HepG2 (cell line): ENCODE data around the gene TRIO. TPM values are rescaled to one million over a fixed set of nuclear protein-coding genes. Genes with fewer than 3 reads are reported as not detected.

Experiments
- ATAC-seq: fragments of 200-7000 bp; cut with Tn5 transposase; 3 replicates; pipeline ENCODE4 v1.9.1; 2020; ENCODE audit warnings: mild to moderate bottlenecking, moderate library complexity
- BruUV-seq: library from RNA; stranded (reverse); fragments of 400-500 nt; replicated peaks from 2 replicates; lab custom pipeline; 2021; lab: Mats Ljungman, UMichigan
- CTCF ChIA-PET: fragments of 300-600 bp; formaldehyde crosslinking; extraction: SDS; loops from one replicate; lab custom pipeline; 2021; ENCODE audit warnings: low total read pairs, inconsistent platforms, low intra/inter-chr PET ratio; lab: Yijun Ruan, JAX
- POLR2A ChIA-PET: fragments of 350-600 bp; sonication (Branson Sonifier 250); formaldehyde crosslinking; loops from one replicate; lab custom pipeline; 2020; ENCODE audit warnings: antibody characterized with exemption, inconsistent platforms; lab: Yijun Ruan, JAX
- DNase-seq: peaks from one replicate; pipeline ENCODE4 v3.0.0-alpha.2; 2015; ENCODE audit warnings: low spot score
- FAIRE-seq: peaks from 3 replicates; lab custom pipeline; 2011; peaks lifted over from hg19 to GRCh38; lab: Jason Lieb, UNC
- H2AFZ ChIP-seq: one replicate; pipeline ENCODE4 v1.6.1; 2011; ENCODE audit warnings: low read length, inconsistent platforms
- H3K27ac ChIP-seq: fragments of 300-600 bp; 3 replicates; pipeline ENCODE4 v1.8.0; 2011; ENCODE audit warnings: mixed run types, mild to moderate bottlenecking, mixed read lengths, low read length, inconsistent platforms; ENCODE audit not compliant: insufficient read depth; ENCODE audit errors: extremely low read length
- H3K27me3 ChIP-seq, 2 experiments: fragments of 200-600 bp in 1 of 2; 2 replicates in 1 of 2; 3 replicates in 1 of 2; pipeline versions ENCODE4 v1.6.0 to v1.8.0; 2011; ENCODE audit warnings: low read length in 2 of 2, mild to moderate bottlenecking in 2 of 2, moderate library complexity in 2 of 2, inconsistent platforms in 1 of 2; ENCODE audit not compliant: insufficient read depth in 2 of 2, control insufficient read depth in 1 of 2
- H3K36me3 ChIP-seq, 2 experiments: fragments of 200-600 bp in 1 of 2; replicated peaks in 1 of 2; 2 replicates in 1 of 2; 3 replicates in 1 of 2; pipeline versions ENCODE4 v1.5.1 to v1.8.0; 2011; ENCODE audit warnings: low read length in 2 of 2, inconsistent platforms in 1 of 2; ENCODE audit not compliant: insufficient read depth in 2 of 2, control insufficient read depth in 1 of 2
- H3K4me1 ChIP-seq: 2 replicates; pipeline ENCODE4 v1.5.1; 2012; ENCODE audit warnings: low read length, inconsistent platforms; ENCODE audit not compliant: insufficient read depth
- H3K4me2 ChIP-seq: 2 replicates; pipeline ENCODE4 v1.6.0; 2011; ENCODE audit warnings: low read depth, low read length, inconsistent platforms
- H3K4me3 ChIP-seq, 3 experiments: fragments of 200-600 bp in 1 of 3; sonication (generic), shearing (Covaris generic) in 1 of 3; replicated peaks in 1 of 3; 2 replicates each; pipeline ENCODE4 v1.5.1; 2011 to 2016; ENCODE audit warnings: low read length in 3 of 3, inconsistent platforms in 2 of 3, low read depth in 2 of 3, mild to moderate bottlenecking in 2 of 3, control low read depth in 1 of 3, mixed read lengths in 1 of 3; ENCODE audit not compliant: insufficient read depth in 1 of 3
- H3K79me2 ChIP-seq: one replicate; pipeline ENCODE4 v1.6.1; 2011; ENCODE audit warnings: low read length, inconsistent platforms; ENCODE audit not compliant: insufficient read depth
- H3K9ac ChIP-seq: 2 replicates; pipeline ENCODE4 v1.6.0; 2011; ENCODE audit warnings: mild to moderate bottlenecking, low read depth, low read length, inconsistent platforms; ENCODE audit not compliant: insufficient read depth
- H3K9me3 ChIP-seq: 2 replicates; pipeline ENCODE4 v1.5.1; 2012; ENCODE audit warnings: mild to moderate bottlenecking, low read length
- H4K20me1 ChIP-seq: 2 replicates; pipeline ENCODE4 v1.6.0; 2011; ENCODE audit warnings: inconsistent platforms, mild to moderate bottlenecking, low read length, moderate library complexity; ENCODE audit not compliant: insufficient read depth
- ARHGAP35 ChIP-seq: sonication (generic); formaldehyde crosslinking; IDR thresholded peaks from 2 replicates; pipeline ENCODE4 v1.9.0; 2022; ENCODE audit warnings: mild to moderate bottlenecking, inconsistent platforms, moderate library complexity, missing genetic modification reagents, borderline replicate concordance
- DPF2 ChIP-seq: sonication (generic); formaldehyde crosslinking; IDR thresholded peaks from 2 replicates; pipeline ENCODE4 v1.4.0; 2020; ENCODE audit warnings: mild to moderate bottlenecking, low read depth, missing genetic modification reagents, borderline replicate concordance
- HMG20B ChIP-seq: conservative IDR thresholded peaks from 2 replicates; pipeline ENCODE4 v1.6.1; 2016; ENCODE audit warnings: missing genetic modification reagents, missing compliant biosample characterization
- KAT8 ChIP-seq: IDR thresholded peaks from 2 replicates; pipeline ENCODE4 v1.6.1; 2016; ENCODE audit warnings: missing genetic modification reagents, missing compliant biosample characterization
- KLF15 ChIP-seq: sonication (generic); formaldehyde crosslinking; IDR thresholded peaks from 2 replicates; pipeline ENCODE4 v1.8.1; 2023; ENCODE audit warnings: borderline replicate concordance, mild to moderate bottlenecking, inconsistent platforms, missing genetic modification reagents, mixed read lengths
- KLF16 ChIP-seq, 2 experiments: sonication (generic) in 1 of 2; formaldehyde crosslinking in 1 of 2; IDR thresholded peaks; 2 replicates each; pipeline versions ENCODE4 v1.6.1 to v1.8.0; 2016 to 2023; ENCODE audit warnings: missing genetic modification reagents in 2 of 2, missing compliant biosample characterization in 1 of 2
- SMAD9 ChIP-seq: sonication (generic); formaldehyde crosslinking; IDR thresholded peaks from 2 replicates; pipeline ENCODE4 v1.5.1; 2020; ENCODE audit warnings: mild to moderate bottlenecking, missing genetic modification reagents
- SP4 ChIP-seq: sonication (generic); formaldehyde crosslinking; IDR thresholded peaks from 2 replicates; pipeline ENCODE4 v1.8.1; 2023; ENCODE audit warnings: mild to moderate bottlenecking, missing genetic modification reagents
- SP5 ChIP-seq: IDR thresholded peaks from 2 replicates; pipeline ENCODE4 v1.6.1; 2016; ENCODE audit warnings: low read depth, borderline replicate concordance
- ZNF337 ChIP-seq: sonication (generic); formaldehyde crosslinking; IDR thresholded peaks from 2 replicates; pipeline ENCODE4 v1.5.1; 2020; ENCODE audit warnings: missing genetic modification reagents, low read depth, mild to moderate bottlenecking, borderline replicate concordance
- ZNF343 ChIP-seq: sonication (generic); formaldehyde crosslinking; IDR thresholded peaks from 2 replicates; pipeline ENCODE4 v1.4.0; 2020; ENCODE audit warnings: mild to moderate bottlenecking, missing genetic modification reagents
- ZNF605 ChIP-seq: sonication (generic); formaldehyde crosslinking; IDR thresholded peaks from 2 replicates; pipeline ENCODE4 v1.8.0; 2022; ENCODE audit warnings: mild to moderate bottlenecking, missing genetic modification reagents
- ZNF772 ChIP-seq: sonication (generic); formaldehyde crosslinking; IDR thresholded peaks from 2 replicates; pipeline ENCODE4 v1.5.0; 2020; ENCODE audit warnings: mild to moderate bottlenecking, missing genetic modification reagents
- WGBS: methylation state at CpG from one replicate; pipeline ENCODE4 v1.1.6; 2017; ENCODE audit warnings: low lambda C conversion rate; 5-methylcytosine and 5-hydroxymethylcytosine counted together
- in situ Hi-C: cut with HindIII; loops from 2 replicates; pipeline ENCODE4 v1.10.0; 2017; ENCODE audit warnings: low pct_unique_long_range_greater_than_20kb; ENCODE audit not compliant: extremely low pct_ligation_motif_present
- intact Hi-C: fragments of 100-400 bp; cut with micrococcal nuclease; formaldehyde crosslinking; loops from one replicate; pipeline ENCODE4 v1.10.0; 2022; ENCODE audit not compliant: unreplicated experiment
- polyA plus RNA-seq, 8 experiments: library from polyadenylated mRNA; depleted of rRNA in 3 of 8; stranded (reverse) in 7 of 8; unstranded in 1 of 8; fragments of >200 nt; fragmentation: Illumina TruSeq in 4 of 8; extraction: Trizol in 4 of 8; gene quantifications; 2 replicates each; pipeline versions ENCODE4 v1.2.1 to v1.2.3, GENCODE V29; 2011 to 2016; ENCODE audit warnings: low read depth in 4 of 8, missing spikeins in 1 of 8, mixed read lengths in 1 of 8; ENCODE audit not compliant: insufficient read depth in 1 of 8
- total RNA-seq, 5 experiments: library from RNA; depleted of rRNA; stranded (reverse); fragments of >200 nt; fragmentation: Illumina TruSeq; extraction: Trizol; gene quantifications; 2 replicates each; pipeline ENCODE4 v1.2.3, GENCODE V29; 2016; ENCODE audit warnings: low read depth in 1 of 5

TRIO gene
- total and polyA plus RNA-seq, 2 of the 13 experiments (the other 11 are each of a cell fraction or from before 2014, with no cell fraction given) = 45.2 to 45.9 TPM

- H2AFZ ChIP-seq = no peak overlapping the region
- ChIA-PET CTCF (no interaction called here), POLR2A (no interaction called here)
- H3K79me2 ChIP-seq = no peaks in the 10 kb centered on the region
- no peak overlapping the region for H3K9ac ChIP-seq
- intact Hi-C loops (no loop called here), in situ Hi-C loops (no loop called here)
- no peak for DNase-seq
- H3K4me2 ChIP-seq = no peak overlapping the region
- H3K27me3 ChIP-seq = peaks cover 0 to 14% of the 10 kb centered on the region in 2 experiments; a peak in 1 of 5 replicates
- H3K27ac ChIP-seq = no peak overlapping the region
- FAIRE-seq = no peak
- 82% methylated on average over 4 of the region's 4 CpGs for WGBS
- BruUV-seq = no TSS peak
- no peaks in the 10 kb centered on the region for H3K36me3 ChIP-seq
- TF ChIP-seq SP5 (CRISPR knock-in tag) = no peak
- no peak for TF ChIP-seq ZNF605 (CRISPR knock-in tag)
- no peak for TF ChIP-seq ZNF772
- TF ChIP-seq ARHGAP35 (CRISPR knock-in tag) = no peak
- TF ChIP-seq SMAD9 = no peak
- no peak for TF ChIP-seq ZNF343
- no peak for TF ChIP-seq HMG20B (CRISPR knock-in tag)
- TF ChIP-seq KLF16 (CRISPR knock-in tag; IDR thresholded peaks at IDR 0.05) = no peak
- no peak for TF ChIP-seq KAT8 (CRISPR knock-in tag)
- no peak for TF ChIP-seq SP4 (CRISPR knock-in tag)
- TF ChIP-seq ZNF337 (CRISPR knock-in tag) = no peak
- TF ChIP-seq KLF15 = no peak
- no peak for TF ChIP-seq DPF2
- no peaks in the 10 kb centered on the region for H4K20me1 ChIP-seq
- H3K4me1 ChIP-seq = peaks cover 30% of the 10 kb centered on the region
- no peak overlapping the region for H3K4me3 ChIP-seq
- no peak for ATAC-seq
- H3K9me3 ChIP-seq = no peaks in the 10 kb centered on the region
Measured at GRCh38 chr5:14114615-14115251, 28.4 kb upstream of the TRIO start.
